ENCODE results near the gene IGSF3.
A peak's percentile ranks its signal among the peaks of the same experiment; 100 is the strongest.

Gene IGSF3

DNA sequence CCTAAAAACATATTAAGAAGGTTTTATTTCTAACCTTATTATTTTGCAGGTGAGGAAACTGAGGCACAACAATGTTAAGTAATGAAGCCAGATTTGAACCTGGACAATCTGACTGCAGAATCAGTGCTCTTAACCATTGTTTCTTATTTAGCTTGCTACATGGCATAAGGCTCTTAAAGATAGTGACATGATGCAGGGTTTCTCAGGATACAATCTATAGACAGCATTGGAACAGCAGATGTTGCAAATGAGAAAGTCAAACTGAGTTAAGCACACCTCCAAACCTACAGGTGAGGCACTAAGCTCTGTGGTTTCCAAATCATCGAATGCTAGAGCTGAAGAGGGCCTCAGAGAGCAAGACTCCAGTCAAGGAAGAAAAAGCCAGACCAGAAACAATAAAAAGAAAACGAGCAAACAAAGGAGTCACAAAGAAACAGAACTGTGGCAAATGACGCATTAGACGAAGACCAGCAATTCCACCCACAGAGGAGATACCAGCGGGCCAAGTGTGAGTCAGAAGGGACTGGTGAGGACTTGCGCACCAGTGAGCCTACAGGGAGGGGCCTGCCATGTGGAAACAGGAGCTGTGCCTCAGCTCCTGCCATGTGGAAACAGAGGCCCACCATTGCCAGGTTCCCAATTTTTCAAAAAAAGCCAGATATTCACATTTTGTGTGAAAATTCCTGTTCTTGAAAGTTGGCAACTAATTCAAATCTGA, 111.1 kb downstream of the IGSF3 start:
- peak; percentile 91 for DNase-seq (ENCODE audit: low spot score)

DNA sequence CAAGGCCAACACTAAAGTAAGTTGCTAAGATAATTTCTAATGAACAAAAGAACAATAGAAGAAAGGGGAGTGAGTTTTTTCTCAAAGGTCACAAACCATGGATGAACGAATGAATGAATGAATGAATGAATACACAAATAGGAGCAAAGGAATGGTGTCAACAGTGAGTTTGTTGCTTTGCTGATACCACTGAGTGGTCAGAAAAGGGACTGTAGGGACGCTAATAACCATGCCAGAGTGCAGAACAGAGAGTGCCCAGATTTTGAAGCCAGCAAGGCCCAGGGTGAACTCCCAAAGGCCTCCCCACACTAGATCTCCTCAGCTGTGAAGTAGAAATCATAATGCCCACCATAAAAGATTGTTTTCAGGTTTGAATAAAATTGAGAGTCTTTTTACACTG, 112.6 kb downstream of the IGSF3 start:
- no peak for DNase-seq (ENCODE audit: low spot score)

DNA sequence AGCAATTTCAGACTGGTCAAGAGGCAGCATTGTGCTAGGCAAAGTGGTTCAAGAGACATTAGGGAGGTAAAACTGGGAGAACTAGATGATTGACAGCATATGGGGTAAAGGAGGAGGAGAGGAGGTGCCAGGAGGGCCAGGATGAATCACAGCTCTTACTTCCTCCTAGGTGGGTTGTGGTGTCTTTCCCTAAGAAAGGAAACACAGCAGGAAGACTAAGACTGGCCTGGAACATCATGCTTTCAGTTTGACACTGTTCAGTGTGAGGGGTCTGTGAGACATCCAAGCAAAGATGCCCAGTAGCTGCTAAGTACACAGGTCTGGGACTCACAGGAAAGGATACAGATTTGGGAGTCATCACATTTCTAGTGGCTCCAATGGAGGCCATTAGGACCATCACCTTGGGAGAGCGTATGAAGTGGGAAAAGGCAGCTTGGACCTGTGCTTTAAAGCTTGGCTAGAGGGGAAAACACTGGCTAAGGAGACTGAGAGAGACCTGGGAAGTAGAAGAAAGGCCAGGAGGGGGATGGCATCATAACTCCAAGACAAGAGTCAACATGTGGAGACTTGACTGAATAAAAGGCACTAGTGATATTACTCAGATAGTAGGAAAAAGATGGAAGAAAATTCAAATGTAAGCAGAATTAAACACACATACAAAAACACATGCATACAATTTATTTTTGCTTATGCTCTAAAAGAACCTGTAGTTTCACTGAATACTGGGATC, 114.0 kb downstream of the IGSF3 start:
- no peak for DNase-seq (ENCODE audit: low spot score)

DNA sequence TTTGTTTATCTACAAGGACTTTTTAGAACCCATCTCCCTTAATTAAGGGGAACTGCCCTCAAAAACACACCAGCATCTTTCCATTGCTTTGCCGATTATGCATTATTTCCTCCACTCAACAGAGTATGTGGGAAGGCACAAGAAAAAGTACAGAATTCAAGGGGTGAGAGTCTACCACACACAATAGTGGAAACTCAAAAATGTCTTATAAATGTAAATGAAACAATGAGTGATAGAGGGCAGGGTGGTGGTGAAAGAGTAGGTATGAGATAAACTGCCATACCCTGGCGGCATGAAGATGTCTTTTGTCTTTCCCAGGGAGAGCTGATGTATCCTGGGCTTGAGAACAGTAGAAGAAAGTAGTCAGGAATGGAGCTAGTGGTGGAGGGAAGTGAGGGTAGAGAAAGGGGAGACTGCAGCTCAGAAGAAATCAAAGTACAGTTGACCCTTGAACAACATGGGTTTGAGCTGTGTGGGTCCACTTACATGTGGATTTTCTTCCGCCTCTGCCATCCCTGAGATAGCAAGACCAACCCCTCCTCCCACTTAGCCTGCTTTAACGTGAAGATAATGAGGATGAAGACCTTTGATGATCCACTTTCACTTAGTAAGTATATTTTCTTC, 121.1 kb downstream of the IGSF3 start:
- DNase-seq (ENCODE audit: low spot score): no peak

DNA sequence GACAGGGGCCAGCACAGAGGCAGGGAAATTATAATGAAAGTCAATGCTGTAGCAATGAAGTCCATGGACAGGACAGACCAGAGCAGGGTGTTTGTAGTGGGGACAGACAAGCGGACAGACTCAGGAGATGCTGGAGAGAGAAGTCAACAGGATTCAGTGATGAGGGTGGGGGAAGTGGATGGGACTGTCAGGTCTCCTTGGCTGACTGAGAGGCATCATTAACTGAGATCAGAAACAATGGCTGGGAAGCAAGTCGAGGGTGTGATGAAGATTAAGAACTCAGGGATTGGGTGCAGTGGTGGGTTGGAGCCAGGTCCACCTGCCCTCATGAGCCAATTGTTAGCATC, 122.2 kb downstream of the IGSF3 start:
- no peak for DNase-seq (ENCODE audit: low spot score)

DNA sequence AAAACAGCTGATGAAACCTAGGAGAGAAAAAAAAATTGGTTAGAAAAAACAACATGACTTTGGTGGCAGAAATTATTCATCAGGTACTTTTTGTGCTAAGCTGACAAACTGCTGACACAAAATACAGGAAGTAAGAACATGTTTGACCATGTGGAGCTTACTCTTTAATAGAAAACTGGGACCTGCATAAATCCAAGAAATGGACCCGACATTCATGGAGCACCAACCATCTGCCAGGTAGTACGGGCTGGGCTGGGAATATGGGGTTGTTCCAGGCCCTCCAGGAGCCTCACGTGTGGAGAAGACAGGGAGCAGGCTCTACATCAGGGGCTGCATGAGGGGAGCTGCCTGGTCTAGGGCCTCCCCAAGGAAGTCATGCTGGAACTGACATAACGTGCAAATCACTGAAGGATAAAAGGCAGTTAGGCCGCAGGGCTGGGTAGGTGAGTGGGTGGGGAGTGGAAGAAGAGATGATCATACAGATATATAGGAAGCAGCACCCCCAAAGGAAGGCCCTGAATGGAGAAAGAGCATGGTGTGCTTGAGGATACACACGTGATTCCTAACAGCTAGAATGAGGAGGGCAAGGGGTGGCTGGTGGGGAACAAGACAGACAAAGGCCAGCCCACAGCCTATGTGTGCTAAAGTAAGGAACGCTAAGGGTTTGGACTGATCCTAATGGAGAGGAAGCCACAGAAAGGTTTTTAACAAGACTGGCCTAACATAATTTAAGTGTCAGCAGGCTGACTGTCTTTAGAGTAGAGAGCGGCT, 122.8 kb downstream of the IGSF3 start:
- DNase-seq (ENCODE audit: low spot score): no peak

DNA sequence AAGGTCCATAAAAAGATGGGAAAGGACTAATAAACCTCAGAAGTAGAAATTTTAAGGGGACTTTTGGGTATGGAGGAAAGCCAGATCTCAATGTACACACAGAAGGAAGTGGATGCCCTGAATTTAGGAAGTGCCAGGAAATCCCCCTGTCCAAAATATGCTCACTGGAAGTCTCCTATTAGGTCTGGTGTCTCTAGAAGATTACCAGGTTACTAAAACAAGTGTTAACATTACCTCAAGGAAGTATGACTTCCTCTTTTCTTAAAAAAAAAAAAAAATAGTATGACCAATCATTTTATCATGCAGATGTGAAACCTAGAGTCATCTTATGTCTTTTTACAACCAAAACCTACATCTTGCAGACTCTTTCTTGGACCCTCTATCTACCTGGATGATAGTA, 127.4 kb downstream of the IGSF3 start:
- no peak for DNase-seq (ENCODE audit: low spot score)

DNA sequence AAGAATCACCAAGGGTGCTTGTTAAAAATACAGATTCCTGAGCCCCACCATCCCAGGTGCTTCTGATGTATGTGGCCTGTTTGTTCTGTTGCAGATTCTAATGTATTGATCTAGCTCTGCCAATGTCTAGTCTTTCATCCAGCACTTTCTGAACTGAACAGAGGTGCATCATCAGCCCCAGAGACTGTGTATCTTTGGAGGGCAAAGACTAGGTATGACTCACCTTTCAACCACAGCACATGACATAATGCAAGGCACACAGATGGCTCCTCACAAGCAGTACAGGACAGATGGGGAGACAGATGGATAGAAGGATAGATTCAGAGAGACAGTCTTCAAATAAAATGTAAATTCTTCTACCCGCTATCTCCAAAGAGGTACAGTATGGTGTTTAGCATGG, 129.0 kb downstream of the IGSF3 start:
- peak; percentile 26 for DNase-seq (ENCODE audit: low spot score)

DNA sequence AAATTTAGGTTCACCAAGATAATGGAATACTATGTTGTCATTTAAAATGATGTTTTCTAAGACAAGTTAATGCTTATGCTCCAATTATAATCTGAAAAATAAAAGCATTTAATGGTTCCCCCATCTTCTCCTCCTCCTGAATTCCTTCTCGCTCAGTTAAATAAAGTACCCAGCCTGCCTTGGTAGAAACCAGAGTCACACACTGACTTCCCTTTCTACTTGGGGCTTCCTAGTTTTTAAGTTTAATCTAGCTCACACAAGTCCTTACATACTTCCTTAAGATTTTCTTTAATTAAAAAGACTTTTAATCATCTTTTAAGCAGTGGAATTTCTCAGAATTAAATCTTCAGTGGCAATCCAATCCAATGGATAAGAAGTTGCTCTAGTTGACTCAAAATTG, 129.6 kb downstream of the IGSF3 start:
- no peak for DNase-seq (ENCODE audit: low spot score)

DNA sequence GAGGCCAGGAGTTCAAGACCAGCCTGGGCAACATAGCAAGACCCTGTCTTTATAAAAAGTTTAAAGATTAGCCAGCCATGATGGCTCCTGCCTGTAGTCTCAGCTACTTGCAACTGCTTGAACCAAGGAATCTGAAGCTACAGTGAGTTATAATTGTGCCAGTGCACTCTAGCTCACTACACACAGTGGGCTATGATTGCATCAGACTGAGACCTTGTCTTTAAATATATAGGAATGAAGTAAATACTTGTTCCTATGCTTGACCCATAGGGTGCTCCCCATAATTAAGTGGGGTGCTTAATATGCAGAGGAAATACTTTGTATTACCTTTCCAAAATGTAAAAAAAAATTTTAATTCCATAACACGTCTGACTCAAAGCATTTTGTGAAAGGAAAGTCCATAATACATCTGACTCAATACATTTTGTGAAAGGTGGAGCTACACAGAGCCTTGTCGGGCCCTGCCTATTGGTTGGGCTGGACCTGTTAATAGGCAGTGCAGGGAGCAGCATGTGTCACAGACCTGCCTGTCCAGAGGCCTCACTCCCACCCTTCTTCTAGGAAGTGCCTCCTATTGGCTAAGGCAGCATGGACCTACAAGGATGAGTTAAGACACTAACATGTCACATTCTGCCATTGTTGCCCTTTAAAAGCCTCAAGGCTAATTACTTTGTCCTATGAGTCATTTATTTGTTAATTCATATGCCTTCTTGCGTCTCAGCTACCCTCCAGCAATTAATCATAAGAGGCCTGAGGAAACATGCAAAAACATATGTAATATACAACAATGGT, 130.3 kb downstream of the IGSF3 start:
- no peak for DNase-seq (ENCODE audit: low spot score)

DNA sequence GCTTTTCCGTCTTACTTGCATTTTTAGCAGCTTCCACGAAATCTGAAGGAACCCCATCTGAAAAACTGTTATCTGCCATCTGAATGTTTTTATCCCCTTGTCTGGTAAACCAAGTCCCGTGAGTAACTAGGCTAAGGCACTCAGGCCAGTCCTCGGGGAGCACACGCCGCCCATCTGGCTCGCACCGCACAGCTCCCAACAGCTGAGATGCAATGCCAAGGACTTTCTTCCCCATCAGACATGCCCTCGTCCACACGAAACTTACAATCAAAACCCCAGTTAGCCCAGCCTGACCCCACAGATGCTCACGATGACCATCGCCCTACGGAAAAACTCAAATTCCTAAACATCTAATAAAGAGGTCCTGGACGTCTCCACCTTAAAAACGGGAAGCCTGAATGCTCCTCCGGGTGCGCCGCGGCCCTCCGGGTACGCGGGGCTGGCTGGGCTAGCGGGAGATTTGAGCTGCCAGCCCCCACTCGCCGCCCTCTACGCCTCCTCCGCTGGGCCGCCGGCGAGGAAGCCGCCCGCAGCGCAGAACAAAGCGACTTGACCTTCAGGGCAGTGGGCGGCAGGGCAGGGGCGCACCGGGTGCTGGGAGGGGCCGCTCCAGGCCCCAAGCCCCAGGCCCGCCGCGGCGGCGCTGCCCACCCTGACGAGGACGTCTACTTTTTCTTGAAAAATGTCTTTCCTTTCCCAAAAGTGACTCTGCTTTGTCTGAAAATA, 133.4 kb downstream of the IGSF3 start:
- DNase-seq (ENCODE audit: low spot score): no peak

DNA sequence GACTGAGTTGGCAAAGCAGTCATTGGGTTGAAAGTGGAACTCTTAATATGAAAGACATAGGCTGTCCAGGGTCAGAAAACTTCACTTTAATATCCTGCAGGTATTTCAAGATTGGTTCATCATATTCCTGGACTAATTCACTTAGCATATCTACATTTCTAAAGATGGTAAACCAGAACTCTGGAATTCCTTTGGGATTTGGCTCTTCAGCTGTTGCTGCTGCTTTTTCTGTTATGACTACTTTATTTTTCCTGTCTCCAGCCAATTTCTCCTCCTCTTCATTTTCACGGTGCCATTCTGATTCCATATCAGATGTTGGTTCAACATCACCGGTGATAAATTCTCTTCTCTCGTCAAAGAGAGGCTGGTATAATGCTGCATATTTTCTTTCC, 134.1 kb downstream of the IGSF3 start:
- no peak for DNase-seq (ENCODE audit: low spot score)

DNA sequence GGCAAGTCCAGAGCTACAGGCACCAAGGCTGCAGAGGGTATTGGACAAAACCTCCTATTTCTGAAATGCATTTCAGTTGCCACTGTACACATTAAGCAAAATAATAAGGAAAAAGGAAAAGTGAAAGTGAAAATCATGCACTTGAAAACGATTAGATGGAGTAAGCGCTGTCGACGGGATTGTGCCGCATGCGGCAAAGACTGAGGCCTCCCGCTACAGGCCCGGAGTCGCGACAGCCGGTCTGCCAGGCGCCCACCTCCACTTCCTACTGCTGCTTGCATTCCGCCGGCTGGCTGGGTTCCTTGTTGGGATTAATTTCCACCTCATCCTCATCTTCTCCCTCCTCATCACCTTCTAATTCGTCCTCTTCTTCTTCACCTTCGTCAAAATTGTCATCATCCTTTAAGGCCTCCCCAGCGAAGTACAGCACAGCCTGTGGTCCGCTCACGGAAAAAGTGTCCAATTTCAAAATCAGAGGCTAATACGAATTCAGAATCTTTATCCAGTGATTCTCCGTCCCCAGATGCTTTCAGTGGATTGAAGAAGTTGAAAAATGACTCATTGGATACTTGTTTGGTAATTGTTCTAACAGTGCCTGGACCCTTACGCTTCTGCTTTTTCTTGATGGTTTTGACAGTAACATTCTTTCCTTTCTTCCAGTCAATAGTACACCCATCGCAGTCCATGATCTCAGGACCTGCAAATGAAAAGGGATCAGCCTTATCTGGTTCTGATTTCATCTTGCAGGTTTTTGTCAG, 134.7 kb downstream of the IGSF3 start:
- DNase-seq (ENCODE audit: low spot score): no peak

DNA sequence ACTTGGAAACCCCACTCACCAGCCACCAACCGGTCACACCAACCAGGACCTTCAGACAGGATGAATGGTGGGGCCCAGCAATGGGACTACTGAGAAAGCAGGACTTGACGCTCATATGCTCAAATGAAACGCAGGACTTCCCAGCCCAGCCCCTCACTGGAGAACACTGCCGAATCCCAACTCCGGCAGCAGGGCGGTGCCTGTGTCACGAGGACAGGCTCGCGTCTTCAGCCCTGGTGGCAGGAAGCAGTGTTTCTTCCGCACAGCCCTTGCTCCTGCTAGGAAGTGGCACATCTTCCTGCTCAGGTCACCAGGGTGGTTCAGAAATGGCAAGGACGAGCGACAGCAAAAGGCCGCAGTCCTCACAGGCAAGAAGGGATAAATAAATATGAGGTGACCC, 135.6 kb downstream of the IGSF3 start:
- no peak for DNase-seq (ENCODE audit: low spot score)

DNA sequence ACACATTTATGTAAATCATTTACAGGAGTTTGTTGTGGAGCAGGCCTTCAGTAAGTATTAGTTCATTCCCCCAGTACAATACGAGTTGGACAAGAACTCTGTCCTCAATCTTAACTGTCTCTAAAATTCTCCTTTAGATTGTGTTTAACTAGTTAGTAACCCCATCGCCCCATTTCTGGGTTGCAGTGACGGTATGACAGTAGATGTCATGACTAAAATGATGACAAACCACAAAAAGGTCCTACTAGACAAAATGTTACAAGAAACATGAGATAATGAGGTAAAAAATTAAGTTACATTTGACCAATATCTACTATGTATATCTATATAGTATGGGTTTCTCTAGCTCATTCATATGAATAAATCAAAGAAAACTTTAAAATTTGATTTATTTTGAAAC, 137.9 kb downstream of the IGSF3 start:
- no peak for DNase-seq (ENCODE audit: low spot score)

DNA sequence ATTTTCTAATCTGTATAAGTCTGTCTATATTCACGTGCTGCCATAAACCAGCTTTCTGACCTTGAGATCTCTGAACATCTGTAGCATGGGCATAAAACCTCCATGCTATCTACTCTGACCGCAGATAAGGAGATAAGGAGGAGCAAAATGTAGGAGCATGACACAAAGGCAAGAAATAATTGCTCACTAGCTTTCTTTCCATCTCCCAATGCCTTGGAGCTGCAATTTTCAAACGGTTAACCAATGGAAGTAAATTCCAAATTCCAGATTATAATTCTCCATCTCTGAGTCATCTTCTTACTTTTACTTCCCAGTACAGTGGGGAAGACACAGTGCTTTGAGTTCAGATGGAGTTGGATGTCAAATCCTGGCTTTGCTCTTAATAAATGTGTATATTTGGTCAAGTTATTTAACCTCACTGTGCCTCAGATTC, 138.3 kb downstream of the IGSF3 start:
- peak; percentile 61 for DNase-seq (ENCODE audit: low spot score)

DNA sequence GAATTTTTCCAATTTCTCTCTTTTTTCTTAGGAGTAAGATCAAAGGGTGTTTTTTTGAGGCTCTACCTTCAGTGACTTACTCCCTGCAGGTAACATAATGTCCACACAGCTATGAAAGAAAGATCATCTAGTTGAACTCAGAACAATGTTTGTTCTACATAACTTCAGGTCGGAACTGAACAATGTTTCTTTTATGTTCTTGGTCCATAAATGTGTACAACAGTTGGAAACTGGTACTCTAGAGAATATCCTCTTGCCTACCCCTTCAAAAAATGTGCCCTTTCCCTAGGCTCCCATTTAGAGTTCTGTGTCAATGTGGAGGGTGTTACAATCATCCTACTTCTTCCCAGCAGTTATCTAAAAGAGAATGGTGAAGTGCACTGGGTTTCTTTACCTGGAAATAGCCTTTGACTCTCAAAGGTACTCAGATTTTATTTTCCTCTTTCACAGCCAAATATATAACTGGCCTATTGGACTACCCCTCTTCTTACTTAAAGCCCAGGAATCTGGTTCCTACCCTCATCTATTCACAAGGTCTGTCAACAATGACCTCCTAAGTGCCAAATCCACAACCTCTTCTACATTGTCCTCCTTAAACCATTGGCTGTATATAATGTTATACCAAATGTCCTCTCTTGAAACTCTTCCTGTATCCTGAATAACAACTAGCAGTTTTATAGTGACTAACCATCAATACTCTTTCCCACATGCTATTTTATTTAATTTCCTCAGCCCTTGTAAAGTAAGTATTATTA, 139.0 kb downstream of the IGSF3 start:
- no peak for DNase-seq (ENCODE audit: low spot score)

DNA sequence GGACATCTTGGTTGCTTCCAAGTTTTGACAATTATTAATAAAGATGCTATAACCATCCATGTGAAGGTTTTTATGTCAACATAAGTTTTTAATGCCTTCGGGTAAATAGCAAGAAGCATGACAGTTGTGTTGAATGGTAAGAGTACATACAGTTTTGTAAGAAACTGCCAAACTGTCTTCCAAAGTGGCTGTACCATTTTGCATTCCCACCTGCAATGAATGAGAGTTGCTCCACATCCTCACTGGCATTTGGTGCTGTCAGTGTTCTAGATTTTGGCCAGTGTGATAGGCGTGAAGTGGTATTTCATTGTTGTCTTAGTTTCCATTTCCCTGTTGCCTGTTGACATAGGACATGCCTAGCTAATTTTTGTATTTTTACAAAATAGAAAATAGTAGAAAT, 142.1 kb downstream of the IGSF3 start:
- no peak for DNase-seq (ENCODE audit: low spot score)
